ENCODE measurements around the gene GNAQ. TPM values are rescaled to one million over a fixed set of nuclear protein-coding genes. Genes with fewer than 3 reads are reported as not detected.

Gene GNAQ
- total and polyA plus RNA-seq, 2 donors, result 42.2 to 78.5 TPM

DNA sequence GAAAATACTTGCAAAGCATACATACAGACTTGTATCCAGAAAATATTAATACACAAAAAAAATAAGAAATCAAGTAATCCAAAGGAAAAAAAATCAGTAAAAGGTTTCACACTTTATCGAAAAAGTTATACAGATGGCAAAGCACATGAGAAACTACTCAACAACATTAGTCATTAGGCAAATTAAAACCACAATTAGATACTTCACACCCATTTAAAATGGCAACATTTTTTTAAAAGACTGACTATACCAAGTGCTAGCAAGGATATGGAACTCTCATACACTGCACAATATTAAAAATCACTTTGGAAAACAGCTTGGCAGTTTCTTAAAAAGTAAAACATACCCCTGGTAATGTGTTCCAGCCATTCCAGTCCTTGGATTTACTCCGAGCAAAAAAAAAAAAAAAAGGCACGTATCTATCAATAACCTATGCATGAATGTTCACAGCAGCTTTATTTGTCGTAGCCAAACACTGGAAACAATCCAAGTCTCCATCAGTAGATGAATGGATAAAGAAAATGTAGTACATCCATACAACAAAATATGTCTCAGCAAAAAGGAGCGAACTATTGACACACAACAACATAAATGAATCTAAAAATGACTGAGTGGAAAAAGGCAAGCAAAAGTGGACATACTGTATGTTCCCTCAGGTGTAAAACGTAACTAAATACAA lies 66.0 kb downstream of the GNAQ start:
- WGBS, result 70% methylated on average over 6 of the region's 6 CpGs

DNA sequence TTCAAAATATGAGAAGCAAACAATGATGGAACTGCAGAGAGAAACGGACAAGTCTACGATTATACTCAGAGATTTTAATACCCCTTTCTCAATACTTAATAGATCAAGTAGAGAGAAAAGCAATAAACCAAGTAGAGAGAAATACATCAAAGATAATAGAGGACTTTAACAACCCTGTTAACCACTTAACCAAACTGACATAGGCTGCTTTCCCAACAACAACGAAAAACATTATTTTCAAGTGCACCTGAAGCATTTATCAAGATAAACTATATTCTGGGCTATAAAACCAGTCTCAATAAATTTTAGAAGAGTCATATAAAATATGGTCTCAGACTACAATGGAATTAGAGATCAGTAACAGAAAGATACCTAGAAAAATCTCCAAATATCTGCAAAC lies 67.4 kb downstream of the GNAQ start:
- Histone ChIP-seq H3K36me3 (ENCODE audit: insufficient read depth) (no peaks in the 10 kb centered on the region), H3K27ac (ENCODE audit: low read depth) (no peak overlapping the region), H3K4me3 (ENCODE audit: low read depth, low read length) (no peak overlapping the region), H3K4me1 (ENCODE audit: insufficient read depth) (peaks cover 3% of the 10 kb centered on the region)
- DNase-seq (ENCODE audit: extremely low spot score), result no peak
- 78% methylated on average over 3 of the region's 3 CpGs for WGBS

More for the DNA sequence above, 66.0 kb downstream of the GNAQ start:
- no peak overlapping the region for H3K27ac ChIP-seq (ENCODE audit: low read depth)
- H3K4me3 ChIP-seq (ENCODE audit: low read depth, low read length), result no peak overlapping the region
- peaks cover 3% of the 10 kb centered on the region for H3K4me1 ChIP-seq (ENCODE audit: insufficient read depth)
- DNase-seq (ENCODE audit: extremely low spot score), result no peak
- H3K36me3 ChIP-seq (ENCODE audit: insufficient read depth), result no peaks in the 10 kb centered on the region

DNA sequence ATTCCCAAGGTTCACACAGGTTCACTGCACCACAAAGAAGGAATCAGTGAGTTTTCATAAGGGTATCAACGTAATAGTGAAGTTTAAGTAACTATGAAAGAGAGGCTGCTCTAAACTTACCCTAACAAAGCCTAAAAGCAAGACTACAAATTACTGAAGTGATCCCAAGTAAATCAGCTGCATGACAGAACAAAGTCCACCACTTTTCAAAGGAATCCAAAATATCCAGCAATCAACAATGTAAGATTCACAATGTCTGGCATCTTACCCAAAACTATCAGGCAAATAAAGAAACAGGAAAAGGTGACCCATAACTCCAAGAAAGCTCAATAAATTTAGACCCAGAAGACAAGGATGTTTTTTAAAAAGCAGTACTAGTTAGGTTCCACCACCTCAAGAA lies 70.1 kb downstream of the GNAQ start:
- Histone ChIP-seq H3K4me1 (ENCODE audit: insufficient read depth) (peaks cover 3% of the 10 kb centered on the region), H3K27ac (ENCODE audit: low read depth) (no peak overlapping the region), H3K36me3 (ENCODE audit: insufficient read depth) (no peaks in the 10 kb centered on the region), H3K4me3 (ENCODE audit: low read depth, low read length) (no peak overlapping the region)
- no peak for DNase-seq (ENCODE audit: extremely low spot score)
- 69% methylated on average over 1 of the region's 1 CpG for WGBS

DNA sequence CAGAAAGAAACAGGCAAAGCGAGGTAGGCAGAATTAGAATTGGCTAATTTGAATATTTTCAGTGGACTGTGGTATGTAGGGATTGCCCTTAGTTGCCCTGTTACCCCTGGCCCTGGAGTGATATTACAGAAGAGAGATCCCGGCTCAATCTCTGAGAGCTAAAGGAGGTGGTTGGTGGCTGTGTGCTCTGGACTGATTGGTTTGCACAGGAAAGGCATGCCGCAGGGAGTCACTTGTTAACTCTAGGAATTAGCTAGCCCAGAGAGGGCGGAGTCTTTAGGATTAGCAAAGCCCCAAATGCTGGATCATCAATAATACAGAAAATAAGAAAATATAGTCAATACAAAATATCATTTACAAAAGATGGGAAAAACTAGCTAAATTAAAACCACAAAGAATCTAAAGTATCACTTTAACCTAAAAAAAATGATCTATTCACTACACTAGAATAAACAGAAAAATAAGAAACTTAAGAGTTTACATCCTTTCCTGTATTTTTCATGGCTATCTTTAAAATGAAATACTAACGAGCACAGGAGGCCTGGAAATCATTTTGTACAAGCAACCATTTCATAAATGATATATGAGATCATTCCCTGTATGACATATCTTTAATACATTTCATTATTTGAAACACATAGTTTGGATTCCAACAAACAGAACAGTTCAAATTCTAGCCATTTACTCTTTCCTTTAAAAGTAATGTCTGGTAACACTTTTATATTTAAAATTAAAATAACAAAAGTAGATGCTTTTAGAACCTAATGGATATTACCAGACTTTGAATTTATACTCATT lies 71.1 kb downstream of the GNAQ start:
- 79% methylated on average over 5 of the region's 5 CpGs for WGBS
- no peaks in the 10 kb centered on the region for H3K36me3 ChIP-seq (ENCODE audit: insufficient read depth)
- no peak for DNase-seq (ENCODE audit: extremely low spot score)
- no peak overlapping the region for H3K27ac ChIP-seq (ENCODE audit: low read depth)
- H3K4me3 ChIP-seq (ENCODE audit: low read depth, low read length), result no peak overlapping the region
- peaks cover 3% of the 10 kb centered on the region for H3K4me1 ChIP-seq (ENCODE audit: insufficient read depth)

DNA sequence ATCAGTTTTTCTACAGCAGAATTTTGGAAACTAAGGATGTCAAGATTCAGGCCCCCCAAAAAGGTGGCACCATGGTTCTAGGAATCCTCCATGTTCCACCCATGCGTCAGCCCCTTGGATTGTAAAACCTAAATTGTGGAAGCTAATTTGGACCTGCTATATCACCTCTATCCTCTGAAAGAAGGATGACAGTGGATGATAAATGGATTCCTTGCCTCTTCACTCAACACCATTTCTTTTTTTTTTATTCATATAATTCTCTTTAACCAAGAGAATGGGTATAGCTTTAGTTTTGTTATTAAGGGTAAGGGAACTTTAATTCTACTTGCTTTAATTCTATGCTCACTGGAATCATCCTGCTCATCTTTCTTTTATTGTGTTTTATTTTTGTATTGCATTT lies 71.8 kb downstream of the GNAQ start:
- no peak overlapping the region for H3K4me3 ChIP-seq (ENCODE audit: low read depth, low read length)
- no peak overlapping the region for H3K27ac ChIP-seq (ENCODE audit: low read depth)
- H3K4me1 ChIP-seq (ENCODE audit: insufficient read depth), result peaks cover 3% of the 10 kb centered on the region
- WGBS, result 100% methylated on average over 1 of the region's 1 CpG
- no peak for DNase-seq (ENCODE audit: extremely low spot score)
- no peaks in the 10 kb centered on the region for H3K36me3 ChIP-seq (ENCODE audit: insufficient read depth)

DNA sequence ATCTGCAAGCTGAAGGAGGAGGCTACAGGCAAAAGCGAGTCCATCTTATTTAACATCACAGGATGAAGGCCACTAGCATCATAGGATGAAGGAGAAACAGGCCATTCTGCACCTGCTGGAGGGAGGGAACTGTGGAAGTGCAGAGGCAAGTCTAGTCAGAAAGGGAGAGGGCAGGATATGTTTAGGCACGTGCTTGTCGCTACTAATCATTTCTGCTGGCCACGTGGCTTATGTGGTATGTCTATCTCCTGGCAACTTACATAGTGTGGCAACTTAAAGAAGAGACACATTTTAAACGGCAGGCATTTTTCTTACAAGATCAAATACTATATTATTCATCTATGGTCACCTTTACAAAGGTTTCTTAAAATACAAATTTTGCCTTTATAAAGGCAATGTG lies 74.0 kb downstream of the GNAQ start:
- DNase-seq (ENCODE audit: extremely low spot score), result no peak
- WGBS, result 82% methylated on average over 5 of the region's 5 CpGs
- peaks cover 8% of the 10 kb centered on the region for H3K4me1 ChIP-seq (ENCODE audit: insufficient read depth)
- no peak overlapping the region for H3K4me3 ChIP-seq (ENCODE audit: low read depth, low read length)
- no peaks in the 10 kb centered on the region for H3K36me3 ChIP-seq (ENCODE audit: insufficient read depth)
- H3K27ac ChIP-seq (ENCODE audit: low read depth), result no peak overlapping the region

DNA sequence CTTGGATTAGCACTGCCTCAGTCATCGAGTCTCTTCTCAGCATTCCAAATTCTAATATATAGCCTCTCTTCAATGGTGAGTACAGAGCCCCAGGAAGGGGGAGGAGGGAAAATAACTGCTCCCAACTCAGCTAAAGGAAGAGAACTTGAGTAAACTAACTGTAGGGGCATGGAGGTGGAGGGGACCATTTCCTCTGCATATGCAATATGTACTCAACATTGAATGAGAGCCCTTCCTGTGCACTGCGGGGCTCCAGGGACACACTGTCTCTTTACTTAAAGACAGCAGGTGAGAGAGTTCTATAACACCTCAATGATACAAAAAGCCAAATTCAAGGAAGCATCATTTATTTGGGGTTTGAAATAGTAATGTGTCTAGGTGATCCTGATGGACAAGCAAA lies 75.1 kb downstream of the GNAQ start:
- 65% methylated on average over 2 of the region's 2 CpGs for WGBS
- no peak overlapping the region for H3K4me3 ChIP-seq (ENCODE audit: low read depth, low read length)
- no peak for DNase-seq (ENCODE audit: extremely low spot score)
- H3K27ac ChIP-seq (ENCODE audit: low read depth), result no peak overlapping the region
- H3K36me3 ChIP-seq (ENCODE audit: insufficient read depth), result no peaks in the 10 kb centered on the region
- H3K4me1 ChIP-seq (ENCODE audit: insufficient read depth), result peaks cover 8% of the 10 kb centered on the region

DNA sequence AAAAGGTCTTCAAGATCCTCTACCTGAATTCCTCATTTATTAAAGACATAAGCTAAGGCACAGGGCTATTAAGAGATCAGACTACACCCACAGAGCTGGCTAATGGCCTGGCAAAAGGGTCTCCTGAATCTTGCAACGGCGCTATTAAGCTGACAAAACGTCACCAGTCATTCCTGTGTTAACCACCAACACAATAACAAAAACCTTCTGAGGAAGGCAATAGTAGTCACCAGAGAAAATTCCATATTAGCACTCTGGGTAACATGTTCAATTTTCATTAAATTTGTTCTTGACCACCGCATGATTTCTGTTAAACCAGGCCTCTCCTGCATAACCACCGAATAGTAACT lies 77.0 kb downstream of the GNAQ start:
- WGBS, result 78% methylated on average over 5 of the region's 5 CpGs
- Histone ChIP-seq H3K4me3 (ENCODE audit: low read depth, low read length) (no peak overlapping the region), H3K27ac (ENCODE audit: low read depth) (no peak overlapping the region), H3K4me1 (ENCODE audit: insufficient read depth) (peaks cover 5% of the 10 kb centered on the region), H3K36me3 (ENCODE audit: insufficient read depth) (no peaks in the 10 kb centered on the region)
- no peak for DNase-seq (ENCODE audit: extremely low spot score)

DNA sequence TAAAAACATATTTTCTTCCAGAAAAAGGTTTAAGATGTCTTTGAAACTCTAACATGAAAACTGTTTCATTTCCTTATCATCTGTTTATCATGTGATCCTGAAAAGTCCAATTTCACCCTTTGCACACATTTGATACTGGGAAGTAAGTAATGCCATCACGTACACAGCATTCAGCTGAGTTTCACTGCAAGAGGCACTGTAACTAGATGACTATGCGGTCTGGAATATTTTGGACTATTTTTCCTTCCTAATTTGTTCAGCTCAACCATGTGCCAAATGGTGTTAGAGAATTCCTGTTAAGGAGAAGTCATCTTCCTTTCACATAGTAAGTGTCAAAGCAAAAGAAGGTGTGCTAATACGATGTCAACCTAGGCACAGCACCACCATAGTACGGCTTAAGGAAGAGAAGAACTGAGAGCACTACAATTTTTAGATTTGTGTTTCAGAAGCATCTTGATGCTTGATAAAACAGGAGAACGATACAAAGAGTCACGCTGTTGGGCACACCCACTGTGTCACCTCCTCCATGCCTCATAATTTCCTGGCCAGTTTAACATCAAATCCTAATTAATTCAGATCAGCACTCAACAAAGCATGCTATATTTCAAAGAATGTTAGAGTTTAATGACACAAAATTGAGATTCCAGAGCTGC lies 77.5 kb downstream of the GNAQ start:
- DNase-seq (ENCODE audit: extremely low spot score), result no peak
- H3K27ac ChIP-seq (ENCODE audit: low read depth), result no peak overlapping the region
- 71% methylated on average over 6 of the region's 6 CpGs for WGBS
- peaks cover 7% of the 10 kb centered on the region for H3K4me1 ChIP-seq (ENCODE audit: insufficient read depth)
- H3K36me3 ChIP-seq (ENCODE audit: insufficient read depth), result no peaks in the 10 kb centered on the region
- H3K4me3 ChIP-seq (ENCODE audit: low read depth, low read length), result no peak overlapping the region

DNA sequence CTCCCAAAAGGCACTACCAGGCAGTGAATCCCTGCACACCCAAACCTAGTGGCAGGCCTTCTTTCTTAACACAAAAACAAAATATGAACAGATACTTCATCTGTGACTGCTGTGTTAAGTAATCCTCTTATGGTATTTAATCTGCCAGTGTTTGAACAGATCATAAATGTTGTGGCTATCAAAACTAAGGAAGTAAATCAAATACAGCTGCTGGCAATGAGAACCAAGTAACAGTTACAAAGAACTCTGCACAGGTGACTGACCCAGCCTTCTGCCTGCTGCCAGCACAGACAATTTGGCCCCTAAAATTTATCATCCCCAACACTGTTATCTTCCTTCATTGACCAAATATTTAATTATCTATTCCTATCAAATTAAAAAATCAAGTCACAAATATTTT lies 78.0 kb downstream of the GNAQ start:
- no peak overlapping the region for H3K4me3 ChIP-seq (ENCODE audit: low read depth, low read length)
- no peak overlapping the region for H3K27ac ChIP-seq (ENCODE audit: low read depth)
- peaks cover 7% of the 10 kb centered on the region for H3K4me1 ChIP-seq (ENCODE audit: insufficient read depth)
- no peaks in the 10 kb centered on the region for H3K36me3 ChIP-seq (ENCODE audit: insufficient read depth)
- no peak for DNase-seq (ENCODE audit: extremely low spot score)

DNA sequence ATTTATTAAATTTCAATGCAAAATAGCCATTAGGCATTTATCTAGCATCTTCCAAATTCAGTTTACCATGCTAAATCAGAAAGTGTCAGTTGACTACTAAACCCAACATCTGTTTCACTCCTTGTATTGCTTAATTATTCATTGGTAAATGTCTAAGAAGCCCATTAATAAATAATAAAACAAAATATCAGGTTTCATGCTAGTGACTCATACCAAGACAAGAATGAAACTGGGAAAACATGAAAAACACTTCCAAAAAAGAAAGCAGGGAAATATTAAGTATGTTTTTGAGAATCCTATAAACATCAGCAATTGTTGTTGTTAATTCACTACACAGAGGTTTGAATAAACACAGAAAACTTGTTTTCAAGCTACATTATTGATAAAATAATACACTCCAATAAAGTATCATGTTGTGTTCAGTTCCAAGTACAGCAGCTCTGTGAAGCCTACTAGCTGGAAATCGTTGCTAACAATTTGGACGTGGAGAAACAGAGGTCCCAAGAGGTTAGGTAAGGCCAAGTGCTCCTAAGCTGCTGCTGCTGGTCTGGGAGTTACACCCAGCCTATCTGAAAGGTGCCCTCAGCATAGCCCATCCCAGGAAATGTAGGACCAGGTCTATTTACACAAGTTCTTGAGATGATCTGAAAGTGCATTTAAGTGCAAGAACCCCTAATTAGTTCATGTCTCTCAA lies 78.8 kb downstream of the GNAQ start:
- H3K4me1 ChIP-seq (ENCODE audit: insufficient read depth), result peaks cover 7% of the 10 kb centered on the region
- WGBS, result 13% methylated on average over 2 of the region's 2 CpGs
- no peak for DNase-seq (ENCODE audit: extremely low spot score)
- no peaks in the 10 kb centered on the region for H3K36me3 ChIP-seq (ENCODE audit: insufficient read depth)
- H3K27ac ChIP-seq (ENCODE audit: low read depth), result peak overlapping the region; percentile 63
- H3K4me3 ChIP-seq (ENCODE audit: low read depth, low read length), result no peak overlapping the region

DNA sequence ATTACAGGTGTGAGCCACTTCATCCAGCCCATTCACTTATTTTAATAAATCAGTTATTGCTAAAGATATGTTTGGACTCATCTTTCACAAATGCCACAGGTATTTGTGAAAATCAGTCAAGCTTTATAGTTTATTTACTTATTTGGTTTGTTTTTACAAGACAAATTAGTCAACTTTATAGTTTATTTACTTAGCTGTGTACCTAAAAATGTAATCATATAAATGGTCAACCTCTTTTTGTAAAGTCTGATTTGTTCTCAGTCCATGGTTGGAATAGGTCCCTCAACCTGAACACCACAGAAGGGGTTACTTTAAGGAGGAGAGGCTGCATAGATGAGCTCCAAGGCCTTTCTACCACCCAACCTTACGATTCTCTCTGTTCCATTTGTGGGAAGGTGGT lies 80.2 kb downstream of the GNAQ start:
- H3K36me3 ChIP-seq (ENCODE audit: insufficient read depth), result no peaks in the 10 kb centered on the region
- DNase-seq (ENCODE audit: extremely low spot score), result no peak
- 88% methylated on average over 1 of the region's 1 CpG for WGBS
- H3K4me1 ChIP-seq (ENCODE audit: insufficient read depth), result peaks cover 8% of the 10 kb centered on the region
- H3K27ac ChIP-seq (ENCODE audit: low read depth), result no peak overlapping the region
- no peak overlapping the region for H3K4me3 ChIP-seq (ENCODE audit: low read depth, low read length)

DNA sequence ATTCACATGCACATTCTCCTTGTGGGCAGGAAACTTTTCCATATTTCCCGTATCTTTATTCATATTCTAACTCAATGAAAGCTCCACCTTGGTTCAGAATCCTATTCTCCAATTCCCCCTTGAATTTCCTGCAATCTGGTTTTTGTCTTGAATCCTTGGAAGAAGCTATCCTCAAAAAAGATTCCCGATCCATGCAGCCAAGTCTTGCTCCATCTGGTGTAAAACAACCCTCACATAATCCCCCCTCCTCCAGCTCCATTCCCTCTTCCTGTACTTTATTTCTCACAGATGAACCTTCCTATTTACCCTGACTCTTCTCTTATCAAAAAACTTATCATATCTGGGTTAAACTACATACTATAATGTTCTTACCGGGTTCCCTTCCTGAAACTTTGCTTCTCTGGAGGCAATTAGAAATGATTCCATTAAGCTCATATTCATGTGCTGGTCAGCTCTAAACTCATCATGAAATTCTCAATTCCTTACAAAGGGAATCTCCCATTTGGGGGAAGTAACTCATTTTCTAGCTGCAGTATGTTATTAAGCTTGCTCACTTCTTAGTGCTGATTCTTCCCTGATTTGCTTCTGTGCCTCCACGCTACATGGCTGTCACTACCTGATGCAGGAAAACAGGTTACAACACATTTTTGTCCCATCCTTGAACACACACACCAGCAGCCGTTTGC lies 81.7 kb downstream of the GNAQ start:
- no peak for DNase-seq (ENCODE audit: extremely low spot score)
- Histone ChIP-seq H3K36me3 (ENCODE audit: insufficient read depth) (no peaks in the 10 kb centered on the region), H3K4me1 (ENCODE audit: insufficient read depth) (peaks cover 8% of the 10 kb centered on the region), H3K27ac (ENCODE audit: low read depth) (no peak overlapping the region), H3K4me3 (ENCODE audit: low read depth, low read length) (no peak overlapping the region)
- 70% methylated on average over 5 of the region's 5 CpGs for WGBS
